GM12891 (cell line): ENCODE results near the gene ALS2CL.

Source experiments
- PAX5 ChIP-seq: IDR thresholded peaks from 2 replicates; pipeline ENCODE4 v1.6.1; 2011; ENCODE audit warnings: low read length, moderate library complexity, mild to moderate bottlenecking; ENCODE audit not compliant: insufficient read depth, severe bottlenecking
- POLR2A ChIP-seq: IDR thresholded peaks from 2 replicates; pipeline ENCODE4 v1.6.1; 2011; ENCODE audit warnings: low read depth, low read length, control low read depth
- POLR2AphosphoS5 ChIP-seq: IDR thresholded peaks from 2 replicates; pipeline ENCODE4 v1.6.1; 2011; ENCODE audit warnings: low read depth, low read length, control low read depth
- POU2F2 ChIP-seq: IDR thresholded peaks from 2 replicates; pipeline ENCODE4 v1.6.1; 2011; ENCODE audit warnings: low read depth, mild to moderate bottlenecking, control low read depth, low read length, moderate library complexity
- SPI1 ChIP-seq: IDR thresholded peaks from 2 replicates; pipeline ENCODE4 v1.6.1; 2011; ENCODE audit warnings: low read depth, low read length, control low read depth
- TAF1 ChIP-seq: IDR thresholded peaks from 2 replicates; pipeline ENCODE4 v1.6.1; 2011; ENCODE audit warnings: low read depth, low read length, control low read depth

DNA sequence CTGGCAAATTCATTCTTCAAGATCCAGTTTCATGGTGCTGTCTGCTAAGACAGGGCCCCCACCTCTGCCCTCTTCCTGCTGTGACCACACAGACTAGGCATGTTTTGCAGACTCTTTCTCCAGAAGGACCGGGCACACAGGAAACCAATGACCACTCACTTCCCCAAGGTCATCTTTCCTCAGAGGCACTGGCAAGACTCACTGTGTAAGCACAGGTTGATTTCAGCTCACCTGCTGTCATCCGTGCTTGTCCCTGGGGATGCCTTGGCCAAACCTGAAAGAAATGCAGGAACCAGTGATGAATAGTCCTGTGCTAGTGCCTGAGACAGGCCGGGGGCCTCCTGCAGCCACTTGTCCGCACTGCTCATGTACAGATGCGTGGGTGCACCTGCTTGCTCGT lies 33.5 kb downstream of the ALS2CL start:
- TF ChIP-seq POLR2A (no peak), POLR2AphosphoS5 (no peak), TAF1 (no peak), SPI1 (no peak), POU2F2 (no peak), PAX5 (no peak)
